ENCODE data around the gene KCNQ2.

The KCNQ2 gene

DNA sequence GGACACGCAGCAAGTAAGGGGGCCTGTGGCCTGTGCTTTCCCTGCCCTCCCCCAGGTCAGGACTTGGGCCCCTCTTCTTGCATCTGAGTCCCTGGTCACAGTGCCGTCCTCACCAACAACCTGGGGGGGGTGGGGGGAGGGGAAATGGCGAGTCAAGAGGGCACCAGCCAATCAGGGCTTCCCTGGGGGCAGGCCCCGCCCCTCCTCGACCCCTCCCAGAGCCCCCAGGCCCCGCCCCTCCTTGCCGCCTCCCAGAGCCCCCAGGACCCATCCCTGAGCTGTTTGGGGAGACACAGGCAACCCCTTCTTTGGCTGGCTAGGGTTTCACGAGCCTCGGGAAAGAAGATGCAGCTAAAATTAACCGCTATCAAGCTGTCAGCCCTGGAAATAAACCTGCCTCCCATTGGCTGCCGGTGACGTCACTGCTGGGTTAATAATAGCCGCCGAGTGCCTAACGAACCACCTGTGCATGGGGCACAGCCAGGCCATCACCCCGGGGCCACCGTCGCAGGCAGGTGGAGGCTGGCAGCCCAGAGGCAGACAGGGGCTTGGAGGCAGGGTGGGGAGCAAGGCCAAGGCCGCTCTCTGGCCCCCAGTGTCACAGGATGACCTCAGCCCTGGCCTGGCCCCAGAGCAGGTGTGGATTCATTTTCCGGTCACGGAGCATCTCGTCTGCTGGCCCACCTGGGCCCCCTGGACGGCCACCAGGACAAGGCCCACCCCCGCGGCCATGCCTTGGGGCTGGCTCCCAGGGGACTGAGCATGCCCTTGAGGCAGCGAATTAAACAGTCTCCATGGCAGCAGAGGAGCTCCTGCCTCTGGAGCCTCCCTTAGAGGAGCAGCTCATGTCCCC is 29.6 kb upstream of the KCNQ2 start:
- DNase-seq (ENCODE audit: low read depth): no peak

DNA sequence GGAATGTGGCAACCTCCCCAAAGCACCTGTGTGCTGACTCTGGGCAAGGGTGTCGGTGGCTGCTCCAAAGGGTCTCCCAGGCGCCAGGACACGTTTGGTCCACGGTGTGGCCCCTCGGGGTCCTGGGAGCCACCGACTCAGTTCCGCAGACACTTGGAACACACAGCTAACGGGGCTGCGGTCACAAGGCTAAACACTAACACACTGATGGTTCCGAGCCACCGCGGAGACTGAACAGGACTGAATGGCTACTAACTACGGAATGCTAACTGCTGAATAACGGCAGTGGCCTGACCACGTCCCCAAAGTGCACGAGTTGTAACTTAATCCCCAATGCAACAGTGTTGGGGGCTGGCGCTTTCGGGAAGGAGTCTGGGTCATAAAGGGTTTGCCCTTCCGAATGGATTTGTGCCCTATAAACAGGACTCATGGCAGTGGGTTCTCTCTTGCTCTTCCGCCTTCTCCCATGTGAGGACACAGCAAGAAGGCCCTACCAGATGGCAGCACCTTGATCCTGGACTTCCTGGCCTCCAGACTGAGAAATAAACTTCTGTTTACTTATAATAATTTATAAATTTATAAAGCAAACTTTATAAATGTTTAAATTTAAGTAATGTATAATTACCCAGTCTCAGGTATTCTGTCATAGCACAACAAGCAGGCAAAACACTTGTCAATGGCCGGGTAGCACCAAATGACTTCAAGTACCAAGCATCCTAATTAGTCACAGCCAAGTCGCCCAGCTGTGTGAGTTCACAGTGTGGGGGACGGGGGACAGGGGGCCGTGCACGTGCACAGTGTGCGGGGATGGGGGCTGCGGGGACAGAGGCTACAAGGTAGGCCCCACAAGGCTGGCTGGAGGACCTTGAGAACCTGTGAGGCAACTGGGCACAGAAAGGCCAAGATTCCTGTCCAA is 28.7 kb upstream of the KCNQ2 start:
- DNase-seq (ENCODE audit: low read depth): no peak

DNA sequence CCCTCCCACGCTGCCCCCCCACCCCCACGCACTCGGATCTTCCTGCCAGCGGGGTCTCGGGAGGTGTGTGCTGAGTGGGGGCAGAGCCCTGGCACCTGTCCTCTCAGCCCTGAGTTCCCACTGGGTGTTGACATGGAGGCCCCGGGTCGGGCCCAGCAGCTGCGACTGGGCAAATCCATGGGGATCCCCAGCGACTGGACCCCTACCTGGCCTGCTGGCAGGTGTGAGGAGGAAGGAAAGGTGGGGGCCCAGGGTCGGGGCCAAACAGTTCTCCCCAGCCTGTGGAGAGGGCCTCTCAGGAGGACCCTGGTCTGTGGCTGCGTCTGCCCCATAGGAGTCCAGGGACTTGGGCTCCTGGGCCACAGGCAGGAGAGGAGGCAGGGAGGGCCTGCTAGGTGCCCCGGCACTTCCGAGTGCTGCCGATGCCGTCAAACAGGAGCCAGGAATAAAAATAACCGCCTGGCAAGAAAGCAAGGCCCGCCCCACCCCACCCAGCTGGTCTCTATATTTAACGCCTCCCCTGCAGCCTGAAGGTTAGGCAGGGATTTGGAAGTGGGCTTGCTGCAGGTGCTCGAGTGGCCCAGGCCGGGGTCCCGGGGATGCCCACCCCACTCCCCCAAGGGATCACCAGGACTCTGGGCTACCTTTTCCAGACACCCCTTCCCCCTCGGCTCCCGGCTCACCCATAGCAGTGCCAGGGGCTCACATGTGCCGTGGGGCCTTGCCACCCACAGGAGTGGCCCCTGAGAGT is 27.9 kb upstream of the KCNQ2 start:
- no peak for DNase-seq (ENCODE audit: low read depth)

DNA sequence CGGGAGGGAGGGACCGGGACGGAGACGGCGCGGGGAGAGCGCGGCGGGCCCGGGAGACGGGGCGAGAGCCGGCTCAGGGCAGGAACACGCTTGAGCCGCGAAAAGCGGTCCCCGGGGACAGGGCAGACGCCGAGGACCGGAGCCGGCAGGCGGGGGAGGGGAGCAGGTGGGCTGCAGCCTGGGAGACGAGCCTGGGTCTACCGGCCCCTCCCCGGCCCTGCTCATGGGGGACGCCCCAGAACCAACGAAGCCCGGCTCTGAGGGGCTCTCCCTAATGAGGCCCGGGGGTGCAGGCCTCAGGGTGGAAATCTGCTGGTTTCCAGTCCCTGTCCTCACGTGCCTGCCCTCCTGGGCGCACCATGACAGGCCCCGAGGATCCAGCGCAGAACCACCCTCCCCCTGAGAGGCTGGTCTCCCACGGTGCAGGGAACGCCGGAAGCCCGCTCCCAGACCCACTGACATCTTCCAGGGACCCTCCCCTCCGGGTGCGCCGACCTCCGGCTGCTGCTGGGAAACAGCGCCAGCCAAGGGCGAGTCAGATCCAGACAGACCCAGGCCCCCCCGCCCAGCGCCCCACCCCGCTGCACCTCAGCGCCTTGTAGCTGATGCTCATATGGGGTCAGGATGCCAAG is 27.0 kb upstream of the KCNQ2 start:
- DNase-seq (ENCODE audit: low read depth): no peak

DNA sequence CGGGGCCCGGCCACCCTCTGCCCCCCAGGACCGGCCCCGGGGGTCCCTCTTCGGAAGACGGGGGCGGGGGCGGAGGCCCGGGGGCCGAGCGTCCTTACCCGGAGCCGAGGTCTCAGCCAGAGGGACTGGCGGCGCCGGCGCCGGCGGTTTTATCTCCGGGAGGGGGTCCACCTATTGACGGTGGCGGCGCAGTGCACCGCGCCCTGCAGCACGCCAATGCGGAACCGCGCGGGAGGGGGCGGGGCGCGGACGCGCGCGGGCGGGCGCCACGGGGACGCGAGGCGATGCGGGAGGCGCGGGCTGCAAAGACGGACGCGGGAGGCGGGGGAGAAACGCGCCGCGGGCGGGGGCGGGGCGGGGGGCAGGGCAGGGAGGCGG is 26.5 kb upstream of the KCNQ2 start, which contains the start of gene EEF1A2:
Gene EEF1A2, minus strand, starts transcription at position 124 of the 378 bp plus-strand sequence. CDS start 1,320 bp downstream, outside the sequence.
- no peak for DNase-seq (ENCODE audit: low read depth)

DNA sequence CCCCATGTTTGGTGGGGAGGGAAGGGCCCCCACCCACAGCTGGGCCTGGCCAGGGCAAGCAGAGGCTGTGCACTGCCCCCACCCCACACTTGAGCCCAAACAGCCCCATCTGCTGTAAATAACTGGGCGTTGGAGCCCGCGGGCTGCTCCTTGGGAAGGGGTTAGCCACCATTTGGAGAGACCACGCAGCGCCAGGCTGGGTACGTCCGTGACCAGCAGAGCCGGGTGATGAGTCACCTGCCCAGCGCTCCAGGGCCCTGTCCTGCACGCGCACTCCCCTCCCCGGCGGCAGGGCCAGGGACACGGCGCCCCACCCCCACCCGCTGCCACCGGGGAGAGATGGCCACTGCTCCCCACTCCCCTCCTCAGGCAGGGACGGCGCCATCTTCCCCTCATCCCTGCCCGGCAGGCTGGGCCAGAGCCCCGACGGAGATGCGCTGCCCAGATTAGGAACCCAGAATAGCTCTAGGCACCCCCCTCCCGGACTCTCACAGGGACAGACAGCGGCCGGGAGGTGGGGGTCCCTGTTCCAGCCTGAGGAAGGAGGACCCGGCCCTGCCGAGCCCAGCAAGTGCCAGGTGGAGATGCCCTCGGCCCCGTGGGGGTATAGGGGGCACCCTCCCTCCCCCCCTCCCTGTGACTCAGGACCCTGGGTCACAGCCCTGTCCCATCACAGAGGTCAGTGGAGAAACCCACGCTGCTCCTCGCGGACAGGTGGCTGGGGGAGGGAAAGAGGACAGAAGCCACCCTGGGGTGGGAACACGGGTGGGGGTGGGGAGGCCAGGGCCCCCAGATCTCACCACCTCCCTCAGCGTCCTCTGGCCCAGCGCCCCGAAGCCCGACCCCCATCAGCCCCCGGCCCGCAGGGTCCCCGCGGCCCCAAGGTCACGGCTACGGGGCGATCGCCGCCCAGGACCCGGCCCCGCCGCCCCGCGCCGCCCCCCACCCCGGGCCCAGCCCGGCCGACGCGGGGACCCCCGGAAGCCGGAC is 25.8 kb upstream of the KCNQ2 start:
- no peak for DNase-seq (ENCODE audit: low read depth)

DNA sequence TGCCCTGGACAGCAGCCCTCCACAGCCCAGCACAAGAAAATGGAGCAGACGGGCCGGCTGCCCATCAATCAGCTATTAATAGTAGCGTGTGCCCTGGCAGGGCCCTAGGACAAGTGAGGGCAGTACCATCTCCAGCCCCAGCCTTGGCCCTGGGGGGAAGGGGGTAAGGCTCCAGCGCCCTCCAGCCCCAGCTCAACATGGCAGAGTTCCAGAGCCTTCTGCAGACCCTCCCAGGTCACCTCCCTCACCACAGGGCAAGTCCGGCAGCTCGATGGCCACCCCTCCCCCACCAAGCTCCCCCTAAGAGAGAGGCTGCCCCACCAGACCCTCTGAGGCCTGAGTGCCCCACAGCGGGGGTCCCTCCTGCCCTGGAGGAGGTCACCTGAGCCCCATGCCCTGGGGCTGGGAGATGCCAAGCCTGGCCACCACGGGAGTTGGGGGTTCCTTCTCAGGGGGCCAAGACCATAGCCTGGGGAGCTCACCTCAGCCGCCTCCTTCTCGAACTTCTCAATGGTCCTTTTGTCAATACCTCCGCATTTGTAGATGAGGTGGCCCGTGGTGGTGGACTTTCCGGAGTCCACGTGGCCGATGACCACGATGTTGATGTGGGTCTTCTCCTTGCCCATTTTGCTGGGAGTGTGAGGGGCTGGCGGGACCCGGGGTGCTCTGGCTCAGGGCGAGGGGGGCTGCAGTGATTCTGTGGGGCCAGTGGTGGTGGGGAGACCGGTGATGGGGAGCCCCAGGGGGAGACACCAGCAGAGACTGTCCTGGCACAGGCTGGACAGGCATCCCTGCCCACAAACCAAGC is 24.9 kb upstream of the KCNQ2 start:
- no peak for DNase-seq (ENCODE audit: low read depth)

DNA sequence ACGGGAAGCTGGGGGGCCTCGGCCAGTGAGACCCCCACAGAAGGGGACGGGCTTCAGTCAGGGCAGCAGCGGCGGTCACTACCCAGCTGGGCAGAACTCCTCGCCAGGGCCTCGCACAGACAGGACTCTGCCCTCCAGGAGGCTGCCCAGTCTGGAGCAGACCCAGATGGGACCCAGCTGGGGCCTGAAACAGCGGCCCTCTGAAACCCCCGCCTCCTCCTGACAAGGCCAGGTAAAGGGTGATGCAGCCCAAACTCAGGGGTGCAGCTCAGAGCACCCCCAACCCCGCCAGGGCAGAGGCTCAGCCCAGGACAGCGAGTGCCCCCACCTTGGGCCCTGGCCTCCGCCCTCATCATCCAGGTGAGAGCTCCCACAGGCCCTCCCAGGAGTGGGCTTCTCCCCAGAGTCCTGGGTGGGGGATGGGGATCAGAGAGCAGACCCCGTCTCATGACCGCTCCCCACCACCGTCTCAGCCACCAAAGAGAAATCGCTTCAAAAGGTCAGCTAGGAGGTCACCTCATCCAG is 24.2 kb upstream of the KCNQ2 start:
- no peak for DNase-seq (ENCODE audit: low read depth)

DNA sequence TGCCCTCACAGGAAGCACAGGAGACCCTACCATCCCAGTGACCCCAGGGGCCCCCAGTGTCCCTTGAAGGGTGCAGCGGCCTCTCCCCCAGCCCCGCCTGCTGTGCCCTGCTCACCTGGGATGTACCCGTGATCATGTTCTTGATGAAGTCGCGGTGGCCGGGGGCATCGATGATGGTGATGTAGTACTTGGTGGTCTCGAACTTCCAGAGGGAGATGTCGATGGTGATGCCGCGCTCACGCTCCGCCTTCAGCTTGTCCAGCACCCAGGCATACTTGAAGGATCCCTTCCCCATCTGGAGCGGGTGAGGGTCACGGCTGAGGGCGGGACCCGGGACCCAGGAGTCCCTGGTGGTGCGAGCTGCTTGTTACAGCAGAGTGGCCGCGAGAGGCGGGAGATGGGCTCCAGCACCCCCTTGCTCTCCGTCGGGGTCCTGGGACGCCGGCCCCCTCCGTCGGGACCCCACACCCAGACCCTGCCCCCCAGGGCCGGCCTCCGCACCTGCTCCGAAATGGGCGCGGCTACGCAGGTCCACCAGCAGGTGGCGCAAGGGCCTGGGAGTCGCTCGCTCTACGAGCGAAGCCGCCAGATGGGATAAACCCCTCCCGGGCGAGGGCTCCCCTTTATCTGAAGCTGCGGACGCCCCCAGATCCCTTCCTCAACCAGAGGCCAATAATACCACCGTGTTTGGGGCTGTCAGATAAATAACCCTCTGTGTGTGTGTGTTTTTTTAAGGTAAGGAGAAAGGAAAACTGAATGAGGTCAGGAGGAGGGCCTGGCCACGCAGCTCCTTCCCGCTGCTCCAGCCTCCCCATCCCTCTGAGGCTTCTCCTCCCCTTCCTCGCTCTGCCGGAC is 23.5 kb upstream of the KCNQ2 start:
- no peak for DNase-seq (ENCODE audit: low read depth)

DNA sequence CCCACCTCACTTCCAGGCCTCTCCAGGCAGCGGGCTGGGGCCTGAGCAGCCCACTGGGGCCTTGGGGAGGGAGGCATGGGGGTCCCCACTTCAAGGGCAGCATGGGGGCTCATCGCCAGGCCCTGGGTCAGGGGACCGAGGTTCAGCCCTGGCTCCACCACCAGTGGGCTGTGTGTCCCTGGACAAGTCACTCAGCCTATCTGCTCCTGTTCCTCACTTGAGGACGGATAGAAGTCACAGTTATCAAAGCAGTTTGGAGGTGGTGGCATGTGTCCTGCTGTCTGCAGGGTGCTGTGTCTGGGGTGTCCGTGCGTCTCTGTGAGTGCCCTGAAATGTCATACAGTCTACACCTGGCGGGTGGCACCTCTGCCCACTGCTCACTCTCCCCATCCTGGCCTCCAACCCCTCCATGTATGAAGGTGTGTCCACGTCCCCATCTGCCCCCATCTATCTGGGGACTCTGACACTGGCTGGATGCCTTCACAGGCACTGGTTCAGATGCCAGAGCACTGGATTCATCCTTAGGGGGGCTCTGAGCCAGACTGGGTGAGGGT is 22.8 kb upstream of the KCNQ2 start:
- DNase-seq (ENCODE audit: low read depth): no peak

DNA sequence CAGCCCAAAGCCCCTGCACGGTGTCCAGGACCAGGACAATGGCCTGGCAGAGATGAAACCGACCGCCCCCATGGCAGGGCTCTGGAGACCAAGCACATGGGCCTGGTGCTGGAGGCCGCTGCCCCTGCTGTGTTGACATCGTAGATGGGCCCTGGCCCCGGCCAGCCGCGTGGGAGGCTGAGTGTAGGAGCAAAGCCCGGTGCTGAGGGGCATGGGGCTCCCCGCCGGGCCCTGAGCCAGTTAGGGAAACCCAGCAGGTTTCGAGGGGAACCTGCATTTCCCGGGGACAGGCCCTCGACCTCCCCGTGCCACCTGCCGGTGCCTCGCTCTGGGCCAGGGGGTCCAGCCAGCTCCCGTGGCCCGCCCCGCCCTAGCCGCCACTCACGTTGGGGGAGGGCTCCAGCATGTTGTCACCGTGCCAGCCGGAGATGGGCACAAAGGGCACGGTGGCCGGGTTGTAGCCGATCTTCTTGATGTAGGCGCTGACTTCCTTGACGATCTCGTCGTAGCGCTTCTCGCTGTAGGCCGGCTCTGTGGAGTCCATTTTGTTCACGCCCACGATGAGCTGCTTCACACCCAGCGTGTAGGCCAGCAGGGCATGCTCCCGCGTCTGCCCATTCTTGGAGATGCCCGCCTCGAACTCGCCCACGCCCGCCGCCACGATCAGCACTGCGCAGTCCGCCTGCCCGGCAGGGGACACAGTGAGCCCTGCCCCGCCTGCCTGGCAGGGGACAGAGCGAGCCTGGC is 22.1 kb upstream of the KCNQ2 start:
- DNase-seq (ENCODE audit: low read depth): no peak

DNA sequence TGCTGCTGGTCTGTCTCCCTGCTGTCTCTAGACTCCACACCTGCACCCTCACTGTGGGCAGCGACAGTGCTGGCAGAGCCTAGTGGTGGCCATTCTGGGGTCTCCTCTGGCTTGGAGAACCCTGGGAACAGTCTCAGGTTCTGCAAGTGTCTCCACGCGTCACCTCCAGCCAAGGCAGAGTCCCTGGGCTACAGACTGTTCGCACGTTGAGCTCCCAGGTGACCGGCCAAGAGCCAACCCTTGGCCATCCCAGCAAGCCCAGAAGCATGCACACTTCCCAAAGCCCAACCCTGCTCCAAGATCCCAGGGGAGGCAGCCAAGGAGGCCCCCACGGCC is 21.6 kb upstream of the KCNQ2 start:
- DNase-seq (ENCODE audit: low read depth): no peak

DNA sequence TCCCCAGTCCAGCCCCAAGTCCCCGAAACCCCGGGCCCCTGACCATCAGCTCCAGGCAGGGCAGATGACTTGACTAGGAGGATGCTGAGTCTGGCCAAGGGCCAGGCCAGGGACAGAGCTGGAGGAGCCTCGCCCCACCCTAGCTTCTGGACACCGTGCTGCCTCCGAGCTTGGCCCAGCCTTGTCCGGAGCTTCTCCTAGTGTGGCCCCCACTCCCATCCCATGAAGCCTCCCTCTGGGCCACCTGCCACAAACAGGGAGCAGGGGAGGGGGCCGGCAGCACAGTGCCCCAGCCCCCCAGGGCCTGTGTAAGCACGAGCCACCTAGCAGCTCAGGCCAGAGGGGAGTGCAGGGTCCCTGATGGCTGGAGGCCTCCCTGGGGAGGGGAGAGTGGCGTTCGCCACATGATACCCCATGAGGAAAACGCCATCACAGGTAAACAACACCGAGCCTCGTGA is 21.1 kb upstream of the KCNQ2 start:
- no peak for DNase-seq (ENCODE audit: low read depth)

DNA sequence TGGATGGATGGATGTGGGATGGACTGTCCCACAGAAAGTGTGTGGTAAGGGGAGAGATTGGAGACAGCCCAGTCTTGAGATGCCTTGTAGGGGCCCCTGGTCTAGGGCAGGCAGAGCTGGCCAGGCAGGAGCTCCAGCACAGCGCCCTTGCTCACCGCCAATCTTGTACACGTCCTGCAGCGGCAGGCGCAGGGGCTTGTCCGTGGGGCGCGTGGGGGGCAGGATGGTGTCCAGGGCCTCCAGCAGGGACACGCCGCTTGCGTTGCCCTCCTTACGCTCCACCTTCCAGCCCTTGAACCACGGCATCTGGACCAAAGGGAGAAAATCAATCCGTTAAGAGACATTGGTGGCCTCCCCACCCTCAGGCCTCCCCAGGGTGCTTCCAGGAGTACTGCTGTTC is 20.5 kb upstream of the KCNQ2 start:
- DNase-seq (ENCODE audit: low read depth): no peak

DNA sequence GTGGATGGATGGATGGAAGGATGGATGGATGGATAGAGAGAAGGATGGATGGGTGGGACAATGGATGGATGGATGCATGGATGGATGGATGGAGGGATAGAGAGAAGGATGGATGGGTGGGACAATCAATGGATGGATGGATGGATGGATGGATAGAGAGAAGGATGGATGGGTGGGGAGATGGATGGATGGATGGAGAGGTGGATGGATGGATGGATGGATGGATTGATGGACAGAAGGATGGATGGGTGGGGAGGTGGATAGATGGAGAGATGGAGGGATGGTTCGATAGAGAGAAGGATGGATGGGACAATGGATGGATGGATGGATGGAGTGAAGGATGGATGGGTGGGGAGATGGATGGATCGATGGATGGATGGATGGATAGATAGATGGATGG is 20.1 kb upstream of the KCNQ2 start:
- no peak for DNase-seq (ENCODE audit: low read depth)

DNA sequence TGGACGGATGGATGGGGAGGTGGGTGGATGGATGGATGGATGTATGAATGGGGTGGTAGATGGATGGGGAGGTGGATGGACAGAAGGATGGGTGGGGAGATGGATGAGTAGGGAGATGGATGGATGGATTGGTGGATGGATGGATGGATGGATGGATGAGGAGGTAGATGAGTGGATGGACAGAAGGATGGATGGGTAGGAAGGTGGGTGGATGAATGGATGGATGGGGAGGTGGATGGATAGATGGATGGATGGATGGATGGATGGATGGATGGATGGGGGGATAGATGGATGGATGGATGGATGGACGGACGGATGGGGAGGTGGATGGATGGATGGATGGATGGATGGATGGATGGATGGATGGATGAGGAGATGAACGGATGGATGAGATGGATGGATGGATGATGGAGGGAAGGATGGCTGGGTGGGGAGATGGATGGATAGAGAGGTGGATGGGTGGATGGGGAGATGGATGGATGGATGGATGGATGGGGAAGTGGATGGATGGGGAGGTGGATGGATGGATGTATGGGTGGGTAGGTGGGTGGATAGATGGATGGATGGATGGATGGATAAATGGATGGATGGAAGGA is 19.3 kb upstream of the KCNQ2 start:
- DNase-seq (ENCODE audit: low read depth): no peak

DNA sequence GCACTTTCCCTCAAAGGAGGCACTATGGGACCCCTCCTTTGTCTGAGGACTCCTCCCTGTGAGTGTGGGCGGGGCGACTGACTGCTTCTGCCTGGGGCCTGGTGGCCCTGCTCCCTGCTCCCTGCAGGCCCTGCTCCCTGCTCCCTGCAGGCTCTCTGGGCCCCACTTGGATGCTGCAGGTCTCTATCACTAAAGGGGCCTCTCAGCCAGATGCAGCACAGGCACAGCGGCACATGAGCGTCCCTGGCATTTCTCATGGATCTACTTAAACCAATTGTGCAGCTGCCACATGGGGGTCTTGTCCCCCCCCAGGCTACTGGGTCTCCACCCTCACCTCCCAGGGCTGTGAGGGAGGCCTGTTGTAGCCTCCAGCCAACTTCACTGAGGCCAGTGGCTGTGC is 18.6 kb upstream of the KCNQ2 start:
- no peak for DNase-seq (ENCODE audit: low read depth)

Data from GM04503 (cell line).